ENCODE results near the gene DNAI1.

DNAI1 gene

DNA sequence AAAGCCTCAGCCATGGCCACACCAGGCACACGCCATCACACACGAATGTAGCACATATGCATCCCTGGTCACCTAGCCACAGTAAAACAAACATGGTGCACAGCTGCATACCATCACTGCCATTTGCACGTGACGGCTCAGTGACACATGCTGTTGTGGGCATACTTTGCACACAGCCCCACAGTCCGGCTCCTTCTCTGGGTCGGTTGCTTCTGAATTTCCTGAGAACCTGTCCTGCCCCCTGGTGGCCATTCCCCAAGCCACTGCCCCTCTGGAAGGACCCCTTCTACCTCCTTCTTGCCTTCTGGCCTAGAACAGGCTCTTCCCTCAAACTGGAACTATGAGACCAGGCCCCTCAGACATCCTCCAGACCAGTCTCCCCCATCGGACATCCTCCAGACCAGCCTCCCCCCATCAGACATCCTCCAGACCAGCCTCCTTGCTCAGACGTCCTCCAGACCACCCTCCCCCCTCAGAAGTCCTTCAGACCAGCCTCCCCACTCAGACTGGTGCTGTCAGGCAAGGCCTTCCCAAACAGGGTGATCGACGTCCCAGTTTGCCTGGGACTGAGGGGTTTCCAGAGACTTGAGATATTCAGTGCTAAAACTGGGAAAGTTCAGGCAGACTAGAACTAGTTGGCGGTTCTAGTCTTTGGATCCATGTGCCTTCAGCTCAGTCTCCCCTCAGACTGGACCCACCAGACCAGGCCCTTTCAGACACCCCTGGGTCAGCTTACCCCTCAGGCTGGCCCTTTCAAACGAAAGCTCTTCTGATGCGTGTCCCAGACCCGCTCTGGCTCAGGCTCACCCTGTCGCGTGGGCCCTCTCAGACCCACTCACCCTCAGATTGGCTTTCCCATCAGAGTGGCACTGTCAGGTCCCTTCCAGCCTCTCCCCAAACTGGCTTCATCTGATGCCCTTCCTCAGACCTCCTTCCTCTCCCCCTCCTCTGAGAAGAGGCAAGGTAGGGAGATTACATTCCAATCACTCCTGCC, 88.5 kb downstream of the DNAI1 start:
- peak; percentile 66 for DNase-seq

DNA sequence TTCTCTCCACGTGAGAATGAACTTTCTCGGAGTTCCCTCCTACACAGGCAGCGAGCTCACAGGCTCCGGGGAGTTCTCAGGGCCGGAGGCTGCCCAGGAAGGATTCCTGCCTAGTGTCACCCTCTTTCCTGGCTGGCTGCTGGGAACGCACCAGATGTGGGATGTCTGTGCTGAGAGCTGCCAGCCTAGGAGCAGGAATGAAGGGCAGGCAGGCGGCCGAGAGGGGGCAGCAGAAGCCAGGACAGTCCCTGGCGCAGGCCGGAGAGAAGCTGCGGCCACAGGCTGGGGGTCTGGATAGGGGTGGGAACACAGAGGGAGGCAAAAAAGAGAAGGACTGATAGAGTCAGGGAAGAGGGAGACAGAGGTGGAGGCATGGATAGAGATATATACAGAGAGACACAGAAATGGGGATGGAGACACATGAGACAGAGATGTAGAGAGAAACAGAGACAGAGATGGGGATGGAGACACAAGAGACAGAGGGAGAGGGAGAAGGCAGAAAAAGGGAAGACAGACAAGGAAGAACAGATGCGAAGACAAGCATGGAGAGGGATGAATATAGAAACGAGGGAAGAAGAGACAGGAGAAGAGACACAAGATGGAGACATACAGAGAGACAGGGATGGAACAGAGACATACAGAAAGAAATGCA, 89.5 kb downstream of the DNAI1 start:
- DNase-seq = peak; percentile 56

DNA sequence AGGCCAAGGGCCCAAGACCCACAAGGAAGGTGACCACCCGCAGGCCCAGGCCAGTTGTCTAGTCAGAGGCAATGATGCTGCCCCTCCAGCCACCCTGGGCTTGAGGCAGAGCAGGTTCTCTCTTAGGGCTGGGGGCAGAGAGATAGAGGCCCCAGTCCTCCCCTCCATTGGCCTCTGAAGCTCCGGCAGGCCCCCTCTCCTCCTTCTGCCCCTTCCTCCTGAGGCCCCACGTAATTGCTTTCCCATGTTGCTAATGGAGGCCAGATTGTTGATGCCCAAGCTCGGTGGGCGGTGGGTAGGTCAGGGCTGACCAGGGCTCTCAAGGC, 90.8 kb downstream of the DNAI1 start:
- DNase-seq = no peak

DNA sequence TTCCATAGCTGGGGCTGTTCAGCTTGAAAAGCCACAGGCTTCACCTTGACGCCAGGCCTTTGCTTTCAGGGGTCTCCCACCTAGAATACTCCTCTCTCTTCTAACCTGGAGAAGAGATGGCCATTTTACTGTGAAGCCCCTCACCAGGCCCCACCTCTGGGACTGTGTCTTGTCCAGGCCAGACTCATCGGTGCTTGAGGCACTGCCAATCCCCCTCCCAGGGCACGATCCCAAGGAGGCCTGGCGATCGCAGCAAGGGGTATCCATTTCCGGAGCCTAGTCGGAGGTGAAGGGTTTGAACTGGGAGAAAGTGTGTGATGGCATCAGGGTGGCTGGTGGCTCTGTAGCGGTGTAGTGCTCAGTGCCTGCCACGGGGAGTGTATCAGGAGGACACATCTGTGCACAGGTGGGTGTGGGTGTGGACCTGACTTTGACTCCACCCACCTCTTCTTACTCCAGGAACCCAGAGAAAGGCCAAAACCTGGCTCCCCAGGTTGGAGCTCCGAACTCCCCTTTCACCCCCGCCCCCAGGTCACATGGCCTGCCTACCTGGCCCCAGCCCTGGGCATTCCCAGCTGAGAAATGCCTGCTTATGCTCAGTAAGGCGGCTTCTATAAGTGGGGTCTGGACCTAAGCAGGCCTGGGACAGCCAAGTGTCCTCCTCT, 91.5 kb downstream of the DNAI1 start:
- DNase-seq = no peak

DNA sequence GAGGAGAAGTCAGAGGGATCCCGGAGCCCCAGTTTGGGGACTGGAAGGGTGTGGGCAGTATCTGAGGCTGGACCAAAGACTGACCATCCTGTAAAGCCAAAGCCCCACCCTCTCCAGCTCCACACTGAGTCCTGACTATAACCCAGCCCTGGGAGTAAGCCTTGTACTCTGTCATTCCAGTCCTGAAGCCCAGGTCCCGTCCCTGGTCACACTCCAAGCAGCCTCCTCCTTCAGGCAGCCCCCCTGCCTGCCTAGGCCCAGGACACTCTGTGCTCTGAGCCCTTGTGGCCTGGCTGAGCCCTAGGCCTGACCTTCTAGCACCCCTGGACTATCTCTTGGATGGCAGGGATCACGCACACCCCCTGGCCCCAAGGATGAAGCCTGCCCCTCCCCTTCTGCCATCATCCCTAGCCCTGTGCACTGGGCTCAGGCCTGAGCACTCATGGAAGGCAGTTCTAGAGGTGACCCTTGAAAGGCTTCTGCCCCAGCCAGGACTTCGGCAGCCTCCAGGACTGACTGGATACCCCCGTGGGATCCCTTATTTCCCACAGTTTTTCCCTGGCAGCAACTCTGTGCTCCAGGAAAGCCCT, 92.2 kb downstream of the DNAI1 start:
- no peak for DNase-seq

DNA sequence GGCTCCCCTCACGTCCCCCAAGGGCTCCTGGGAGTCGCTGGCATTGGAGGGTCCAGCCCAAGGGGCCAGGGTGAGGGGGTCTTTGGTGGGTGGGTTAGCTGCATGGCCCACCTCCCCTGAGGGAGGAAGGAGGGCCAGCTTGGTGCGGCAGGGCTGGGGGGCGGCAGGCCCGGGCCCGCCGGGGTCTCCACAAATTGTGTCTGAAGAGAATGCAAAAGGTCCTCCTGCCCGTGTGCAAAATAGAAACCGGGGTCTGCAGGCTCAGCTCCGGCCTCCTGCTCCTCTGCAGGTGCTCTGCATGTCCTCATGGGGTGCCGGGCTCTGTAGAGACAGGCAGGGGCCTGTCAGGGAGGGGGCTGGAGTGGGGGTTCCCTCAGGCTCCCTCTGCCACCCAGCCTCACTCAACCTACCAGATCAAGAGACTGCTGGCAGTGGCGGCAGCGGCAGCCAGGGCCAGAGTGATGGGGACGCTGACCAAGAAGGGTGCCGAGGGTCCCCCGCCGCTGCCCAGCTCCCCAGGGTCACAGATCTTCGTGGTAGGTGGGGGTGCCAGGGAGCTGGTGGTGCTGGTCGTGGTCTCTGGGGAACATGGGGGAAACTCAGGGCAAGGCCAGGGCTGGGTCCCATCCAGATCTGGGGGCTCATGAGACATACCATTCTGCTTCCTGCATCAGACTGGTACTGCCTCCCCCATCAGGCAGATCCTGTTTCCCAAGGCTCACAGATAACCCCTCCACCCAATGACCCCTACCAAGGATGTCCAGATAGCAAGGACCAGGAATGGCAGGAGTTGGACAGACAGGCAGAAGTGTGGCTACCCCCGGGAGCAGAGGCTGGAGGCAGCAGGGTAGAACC, 93.4 kb downstream of the DNAI1 start:
- no peak for DNase-seq

DNA sequence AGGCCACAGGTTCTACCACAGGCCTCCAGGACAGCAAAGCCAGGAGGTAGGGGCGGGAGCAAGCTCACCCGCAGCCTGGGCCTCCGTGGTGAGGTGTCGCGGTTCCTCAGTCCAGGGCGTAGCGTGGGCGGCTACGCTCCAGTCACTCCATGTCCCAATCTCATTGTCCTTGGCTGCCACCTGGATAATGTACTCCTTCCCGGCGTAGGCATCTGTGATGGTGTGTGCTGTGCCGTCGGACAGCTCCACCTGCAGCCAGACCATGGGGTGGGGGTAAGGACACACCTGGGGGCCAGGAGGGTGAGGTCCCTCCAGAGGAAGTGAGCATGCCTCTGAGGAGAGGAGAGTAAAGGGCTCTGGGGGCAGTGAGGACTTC, 94.0 kb downstream of the DNAI1 start:
- DNase-seq = no peak

DNA sequence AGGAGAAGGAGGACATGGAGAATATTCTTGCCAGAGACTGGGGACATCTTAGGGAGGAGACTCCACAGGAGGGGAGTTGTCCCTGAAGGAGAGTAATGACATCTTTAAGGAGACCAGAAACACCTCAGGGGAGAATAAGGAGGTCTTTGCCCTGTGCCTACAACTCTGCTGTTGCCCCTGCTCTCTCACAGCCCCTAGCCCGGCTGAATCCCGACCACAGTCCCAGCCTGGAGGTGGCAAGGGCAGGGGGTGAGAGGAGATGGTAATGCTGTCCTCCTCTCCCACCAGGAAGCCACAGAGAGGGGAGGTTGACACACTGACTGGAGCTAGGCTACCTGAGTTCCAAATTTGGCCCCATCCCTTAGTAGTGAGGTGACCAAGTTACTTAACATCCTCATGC, 94.4 kb downstream of the DNAI1 start:
- DNase-seq = no peak

DNA sequence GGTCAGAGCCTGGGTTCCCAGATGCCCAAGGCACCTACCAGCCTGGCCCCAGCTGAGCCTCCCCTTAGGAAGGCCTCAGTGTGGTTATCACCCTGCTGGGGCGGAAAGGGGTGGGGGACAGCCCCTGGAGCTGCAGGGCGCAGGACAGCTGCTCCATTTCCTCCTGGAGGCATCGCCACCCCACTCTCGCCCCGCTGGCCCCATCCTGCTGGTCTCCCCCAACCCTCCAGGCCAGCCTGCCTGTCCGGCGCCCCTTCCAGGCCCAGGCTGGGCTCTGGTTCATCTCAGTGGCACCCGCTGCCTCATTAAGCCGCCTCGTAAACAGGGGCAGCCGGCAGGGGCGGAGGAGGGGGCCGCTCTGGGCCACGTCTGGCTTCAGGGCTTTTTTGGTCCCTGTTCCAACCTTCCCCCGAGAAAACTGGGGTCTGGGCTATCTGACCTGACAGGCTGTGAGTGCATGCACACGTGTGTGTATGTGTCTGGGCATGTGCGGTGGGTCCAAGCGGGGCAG, 95.0 kb downstream of the DNAI1 start:
- DNase-seq = no peak

DNA sequence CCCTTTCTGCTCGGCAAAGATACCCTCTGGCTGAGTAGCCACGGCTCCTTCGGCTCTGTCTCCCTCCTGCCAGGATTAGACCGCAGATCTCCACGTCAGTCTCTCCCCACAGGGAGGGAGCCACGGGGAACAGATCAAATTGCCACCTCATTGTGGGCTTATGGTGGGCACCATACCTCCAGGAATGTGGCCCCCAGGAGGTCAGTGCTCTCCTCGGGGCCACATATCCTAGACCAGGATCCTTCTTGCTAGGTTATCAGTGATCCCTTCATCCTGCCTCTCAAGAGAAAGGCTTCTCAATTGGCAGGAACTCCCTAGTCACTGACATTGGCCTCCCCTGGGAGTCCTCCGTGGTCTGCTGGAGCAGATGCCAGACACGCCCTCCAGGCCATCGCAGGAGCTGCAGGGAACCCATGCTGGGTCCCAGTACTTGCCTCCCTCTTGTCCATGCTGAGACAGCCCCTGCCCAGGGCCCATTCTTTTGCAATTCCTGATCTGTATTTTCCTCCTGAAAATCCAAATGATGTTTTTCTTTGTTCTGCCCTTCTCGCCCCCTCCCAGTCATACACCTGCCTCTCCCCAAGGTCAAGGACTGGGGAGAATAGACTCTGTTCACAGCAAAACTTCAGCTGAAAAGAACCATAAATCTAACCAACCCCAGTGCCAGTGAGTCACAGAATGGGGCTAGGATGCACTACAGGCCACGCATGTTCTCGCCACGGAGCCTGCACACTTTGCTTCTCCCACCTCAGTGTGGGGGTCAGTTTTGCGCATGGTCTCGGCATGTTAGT, 95.8 kb downstream of the DNAI1 start:
- DNase-seq = no peak

DNA sequence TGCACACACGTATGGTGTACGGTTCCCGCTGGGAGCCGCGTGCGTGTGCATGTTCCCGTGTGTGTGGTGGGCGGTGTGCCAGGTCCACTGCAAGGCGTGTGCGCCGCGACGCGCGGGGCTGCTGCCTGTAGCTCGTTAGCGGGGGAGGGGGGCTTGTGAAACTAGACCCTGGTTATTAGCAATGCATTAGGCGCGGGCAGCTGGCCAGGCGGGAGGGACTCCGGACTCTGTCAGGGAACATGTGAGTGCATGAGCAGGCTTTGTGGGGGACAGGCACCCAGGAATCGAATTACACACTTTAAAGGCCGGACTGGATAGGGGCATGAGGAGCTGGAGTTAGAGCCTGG, 96.4 kb downstream of the DNAI1 start:
- DNase-seq = no peak

DNA sequence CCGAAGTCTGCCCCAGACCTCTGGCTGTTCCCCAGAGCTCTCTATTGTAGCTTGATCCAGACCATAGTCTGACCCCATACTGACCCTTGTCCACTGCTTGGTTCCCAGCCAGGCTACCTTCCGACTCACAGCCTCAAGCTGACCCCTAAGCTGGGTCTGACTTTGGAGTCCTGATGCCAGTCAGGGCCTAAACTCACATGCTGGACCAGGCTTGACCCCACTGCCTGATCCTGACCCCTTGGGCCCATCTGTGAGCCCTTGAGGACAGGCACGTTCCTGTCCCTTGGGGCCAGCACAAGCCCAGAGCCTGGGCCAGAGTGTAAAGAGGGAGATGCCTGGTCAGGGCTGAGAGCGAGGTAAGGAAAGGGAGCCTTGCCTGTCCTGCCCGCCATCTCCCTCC, 96.9 kb downstream of the DNAI1 start:
- DNase-seq = no peak

DNA sequence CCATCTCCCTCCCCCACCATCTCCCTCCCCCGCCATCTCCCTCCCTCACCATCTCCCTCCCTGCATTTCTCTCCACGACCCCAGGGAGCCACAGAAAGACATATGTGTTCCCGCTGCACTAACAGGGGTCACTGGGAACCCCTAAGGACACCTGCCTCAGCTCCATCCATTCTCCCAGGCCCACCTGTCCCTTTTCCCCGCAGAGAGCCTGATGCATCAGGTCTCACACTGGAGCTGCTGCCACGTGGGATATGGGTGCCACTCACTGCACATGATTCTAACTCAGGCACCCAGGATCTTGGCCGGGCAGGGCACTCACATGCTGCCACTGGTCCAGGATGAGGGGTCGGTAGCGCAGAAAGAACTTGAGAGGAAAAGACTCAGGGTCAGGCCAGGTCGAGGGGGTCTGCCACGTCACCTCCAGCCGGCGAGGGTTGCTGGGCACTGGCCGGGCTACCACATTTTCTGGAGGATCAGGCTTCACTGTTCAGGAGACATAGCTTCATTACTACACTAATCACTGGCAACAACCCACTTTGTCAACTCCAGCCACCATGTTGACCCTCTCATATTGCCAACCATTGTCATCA, 97.4 kb downstream of the DNAI1 start:
- no peak for DNase-seq

DNA sequence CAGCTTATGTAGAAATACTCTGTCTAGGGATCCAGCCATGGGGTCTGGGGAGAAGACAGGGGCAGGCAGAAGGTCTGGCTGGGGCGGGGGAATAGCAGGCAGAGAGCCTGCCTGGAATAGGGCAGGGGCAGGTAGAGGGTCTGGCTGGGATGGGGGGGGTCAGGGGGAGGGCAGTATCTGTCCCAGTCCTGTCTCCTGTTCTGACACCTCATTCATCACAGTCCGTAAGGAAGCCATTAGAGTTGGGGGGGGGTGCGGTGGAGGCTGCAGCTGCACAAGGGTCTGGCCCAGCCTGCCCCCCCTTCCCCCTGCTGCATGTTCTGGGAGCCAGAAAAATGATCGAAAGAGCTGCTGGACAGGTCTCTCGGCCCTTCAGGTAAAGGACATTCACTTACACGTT, 98.3 kb downstream of the DNAI1 start:
- no peak for DNase-seq

DNA sequence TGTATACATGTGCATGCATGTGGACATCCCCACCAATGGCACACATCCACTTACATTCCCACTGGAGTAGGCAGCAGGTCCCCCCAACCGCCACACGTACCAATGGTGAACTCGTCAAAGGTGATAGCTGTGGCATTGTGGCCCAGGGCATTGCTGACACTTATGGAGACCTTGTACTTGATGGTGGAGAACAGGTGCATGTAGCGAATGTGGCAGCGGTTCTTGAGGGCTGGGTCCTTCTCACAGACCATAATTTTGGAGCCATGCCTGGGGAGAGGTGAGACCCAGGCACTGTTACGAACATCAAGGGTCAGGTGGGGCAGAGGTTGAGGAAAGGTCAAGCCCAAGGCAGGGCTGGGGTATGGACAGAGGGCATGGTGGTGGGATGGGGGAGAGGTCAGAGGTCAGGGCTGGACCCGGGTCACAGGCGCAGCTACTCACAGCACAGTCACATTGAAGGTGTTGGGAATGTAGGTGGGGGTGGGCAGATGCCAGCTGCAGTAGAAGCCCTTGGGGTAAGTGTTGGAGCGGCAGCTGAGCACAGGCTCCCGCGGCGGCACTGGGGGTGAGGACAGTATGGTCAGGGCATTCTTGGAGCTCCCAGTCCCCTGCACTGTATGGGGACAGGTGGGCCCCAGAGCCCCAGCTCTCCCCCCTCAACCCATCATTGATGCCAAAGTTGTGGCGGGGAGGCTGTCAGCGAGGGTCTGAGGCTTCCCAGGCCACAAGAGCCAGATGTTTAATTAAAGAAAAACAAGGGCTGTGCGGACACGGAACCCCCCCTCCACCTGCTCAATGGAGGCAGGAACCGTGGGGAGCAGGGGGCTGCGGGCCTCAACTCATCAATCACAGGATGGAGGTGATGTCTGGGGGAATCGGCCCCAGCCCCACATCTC, 99.1 kb downstream of the DNAI1 start:
- DNase-seq = no peak

DNA sequence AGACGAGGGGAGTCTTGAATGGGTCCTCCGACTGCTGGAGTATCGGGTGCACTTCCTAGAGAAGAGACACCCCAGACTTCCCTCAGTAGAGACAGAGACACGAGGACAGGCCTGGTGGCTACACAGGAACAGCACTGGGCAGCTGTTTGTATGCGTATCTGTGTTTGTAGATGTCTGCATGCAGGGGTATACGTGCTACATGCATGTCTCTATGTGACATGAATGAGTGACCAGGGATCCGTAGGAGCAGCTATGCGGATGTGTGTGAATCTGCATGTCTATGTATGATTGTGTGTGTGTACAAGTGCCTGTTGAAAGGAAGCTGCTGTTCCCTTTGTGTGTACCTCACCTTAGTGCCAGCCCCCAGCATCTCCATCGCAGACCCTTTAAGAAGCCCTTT, 99.8 kb downstream of the DNAI1 start:
- DNase-seq = no peak

DNA sequence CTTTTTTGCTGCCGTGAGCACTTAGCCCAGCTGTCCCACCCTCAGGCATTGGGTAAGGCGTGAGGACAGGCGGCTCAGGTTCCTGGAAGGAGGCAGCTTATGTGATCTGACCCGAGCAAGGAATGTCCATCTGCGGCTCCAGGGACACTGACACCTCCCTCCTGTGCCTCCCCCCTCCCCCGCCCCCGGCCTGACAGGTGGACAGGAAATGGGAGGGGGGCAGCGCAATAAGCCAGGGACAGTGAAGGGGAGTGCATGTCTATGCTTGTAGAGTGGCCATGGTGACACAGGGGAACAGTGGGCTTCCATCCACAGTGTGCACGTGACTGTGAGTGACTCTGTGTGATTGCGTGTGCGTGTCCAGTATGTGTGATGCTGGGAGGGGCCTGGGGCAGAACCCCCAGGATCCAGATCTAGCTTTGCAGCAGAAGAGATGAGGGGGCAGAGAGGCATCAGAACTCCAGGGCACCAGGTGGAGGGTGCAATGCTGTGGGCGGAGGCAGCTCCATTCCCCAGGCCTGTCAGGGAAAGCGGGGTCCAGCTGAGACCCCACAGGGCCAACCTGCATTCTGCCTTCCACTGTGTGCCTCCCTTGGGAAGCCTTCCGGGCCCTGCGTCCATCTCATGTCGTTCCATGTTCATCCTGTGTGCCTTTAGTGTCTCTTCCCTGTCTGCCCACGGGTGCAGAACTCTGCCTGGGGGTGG, 100.5 kb downstream of the DNAI1 start:
- no peak for DNase-seq

DNA sequence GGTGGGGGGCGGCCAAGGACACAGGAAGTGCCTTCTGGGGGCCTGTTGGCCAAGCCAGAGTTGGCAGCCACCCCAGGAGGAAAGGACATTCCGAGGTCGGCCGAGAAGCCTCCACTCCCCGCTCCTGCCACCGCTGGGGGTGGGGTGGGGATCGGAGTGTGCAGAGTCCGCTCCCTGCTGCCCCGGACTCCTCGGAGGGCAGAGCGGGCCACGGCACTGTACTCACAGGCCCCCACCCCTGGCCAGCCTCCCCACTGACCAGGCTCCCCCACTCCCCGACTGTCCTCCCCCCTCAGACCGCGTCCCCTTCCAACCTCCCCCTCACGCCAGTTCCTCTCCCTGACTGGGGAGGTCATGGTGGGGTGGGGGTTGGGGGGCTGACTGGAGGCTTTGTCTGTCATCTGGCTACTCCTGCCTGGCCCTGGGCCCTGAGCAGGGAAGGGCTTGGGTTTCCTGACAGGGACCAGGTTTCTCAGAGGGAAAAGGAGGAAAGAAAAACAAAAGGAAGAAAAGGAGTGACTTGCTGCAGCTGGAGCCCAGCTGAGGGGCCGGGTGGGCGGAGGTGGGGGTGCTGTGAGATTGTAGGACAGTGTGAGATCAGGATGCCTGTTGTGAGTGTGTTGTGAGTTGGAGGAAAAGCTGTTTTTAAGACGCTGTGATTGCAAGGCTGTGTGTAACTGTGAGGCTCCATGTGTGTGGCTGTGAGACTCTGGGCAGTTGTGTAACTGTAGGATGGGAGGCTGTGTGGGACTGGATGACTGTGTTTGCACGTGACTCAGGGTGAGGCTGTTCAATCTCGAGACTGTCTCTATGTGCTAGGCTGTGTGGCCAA, 101.2 kb downstream of the DNAI1 start:
- peak; percentile 54 for DNase-seq

Measured in HCEC 1CT (cell line).